Mucosa of gallbladder (tissue), 1 donor: Measurements from ENCODE around the gene GSTT4. TPM values are rescaled to one million over a fixed set of nuclear protein-coding genes. Genes with fewer than 3 reads are reported as not detected.
"Not testable (repeated sequence)": the region's sequence is repeated elsewhere in the genome, so short reads cannot be mapped to it uniquely, and the experiment has no call there.

Experiments
- DNase-seq: peaks from one replicate; pipeline ENCODE4 v3.0.0-alpha.2; 2020; ENCODE audit warnings: low spot score
- total RNA-seq: library from RNA; stranded (reverse); gene quantifications from one replicate; pipeline ENCODE4 v1.2.1, GENCODE V29; 2021
- donor health status: DM: no; HTN: no; CAD: no.

Gene GSTT4
- total RNA-seq, 1 donor from 2014 or later = not detected

DNA sequence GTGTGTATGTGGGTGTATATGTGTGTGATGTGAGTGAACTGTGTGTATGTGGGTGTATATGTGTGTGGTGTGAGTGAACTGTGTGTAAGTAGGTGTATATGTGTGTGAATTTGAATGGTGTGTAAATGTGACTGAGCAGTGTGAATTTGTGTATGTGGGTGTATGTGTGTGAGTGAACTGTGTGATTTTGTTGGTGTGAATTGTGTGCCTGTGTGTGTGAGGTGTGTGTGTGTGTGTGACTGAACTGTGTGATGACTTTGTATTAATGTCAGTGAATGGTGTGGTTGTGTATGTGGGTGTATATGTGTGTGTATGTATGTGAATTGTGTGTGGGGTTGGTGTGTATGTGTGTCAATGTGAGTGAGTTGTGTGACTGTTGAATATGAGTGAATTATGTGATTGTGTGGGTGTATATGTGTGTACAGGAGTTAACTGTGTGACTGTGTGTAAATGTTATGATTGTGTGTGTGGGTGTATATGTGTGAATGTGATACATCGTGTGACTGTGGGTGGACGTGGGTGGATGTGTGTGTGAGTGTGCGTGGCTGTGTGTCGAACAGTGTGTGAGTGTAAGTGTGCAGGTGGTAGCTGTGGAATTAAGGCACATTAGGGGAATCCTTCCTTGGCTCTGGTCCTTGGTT, 18.6 kb downstream of the GSTT4 start:
- not testable (repeated sequence) for DNase-seq

DNA sequence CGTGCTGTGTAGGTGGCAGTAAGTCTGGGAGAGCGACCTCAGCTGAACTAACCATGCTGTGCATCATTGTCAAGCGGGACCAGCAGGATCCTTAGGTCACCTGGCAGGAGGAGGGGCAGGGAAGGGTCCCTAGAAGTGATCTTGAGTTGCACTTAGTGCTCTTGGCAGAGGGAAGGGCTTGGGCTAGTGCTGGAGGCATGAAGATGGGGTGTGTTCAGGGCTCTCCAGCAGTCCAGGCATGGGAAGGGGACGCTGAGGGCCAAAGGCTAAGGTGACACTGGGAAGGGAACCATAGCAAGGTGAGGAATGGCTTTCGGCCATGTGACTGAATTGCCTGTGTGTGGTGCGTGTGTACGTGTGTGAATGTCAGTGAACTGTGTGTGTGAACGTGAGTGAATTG, 19.2 kb downstream of the GSTT4 start:
- DNase-seq = not testable (repeated sequence)

DNA sequence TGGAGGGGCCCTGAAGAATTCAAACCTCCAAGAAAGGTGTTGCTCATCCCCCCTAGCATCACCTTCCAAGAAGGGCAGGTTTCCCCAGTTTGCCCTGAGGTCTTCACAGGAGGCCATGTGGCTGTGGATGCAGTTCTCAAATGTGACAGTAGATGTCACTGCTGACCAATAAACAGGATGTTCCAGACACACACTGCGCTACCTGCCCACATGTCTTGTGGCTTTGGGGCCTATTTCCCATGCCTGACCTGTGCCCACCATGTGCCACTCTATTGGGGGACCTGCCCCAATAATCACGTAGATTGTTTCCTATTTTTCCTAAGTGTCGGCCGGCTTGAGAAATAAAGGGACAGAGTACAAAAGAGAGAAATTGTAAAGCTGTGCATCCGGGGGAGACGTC, 20.8 kb downstream of the GSTT4 start:
- DNase-seq = peak; percentile 9

DNA sequence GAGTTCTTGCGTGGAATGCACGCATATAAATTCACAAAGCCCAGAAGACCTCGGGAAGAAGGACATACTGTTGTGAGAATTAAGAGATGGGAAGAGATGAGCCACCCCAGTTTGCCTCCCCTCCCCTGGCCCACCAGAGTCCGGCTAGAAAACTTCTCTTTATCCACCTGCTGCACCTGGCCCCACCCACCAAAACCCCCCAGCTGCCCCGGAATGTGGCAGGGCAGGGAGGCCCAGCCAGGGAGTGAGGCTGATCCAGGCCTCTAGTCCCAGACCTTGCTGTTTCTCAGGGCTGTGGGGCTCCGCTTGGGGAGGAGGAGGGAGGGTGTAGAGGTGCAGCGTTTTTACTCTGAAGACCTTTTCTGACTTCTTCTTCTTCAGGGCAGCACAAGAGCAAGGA, 24.7 kb downstream of the GSTT4 start:
- DNase-seq = not testable (repeated sequence)

DNA sequence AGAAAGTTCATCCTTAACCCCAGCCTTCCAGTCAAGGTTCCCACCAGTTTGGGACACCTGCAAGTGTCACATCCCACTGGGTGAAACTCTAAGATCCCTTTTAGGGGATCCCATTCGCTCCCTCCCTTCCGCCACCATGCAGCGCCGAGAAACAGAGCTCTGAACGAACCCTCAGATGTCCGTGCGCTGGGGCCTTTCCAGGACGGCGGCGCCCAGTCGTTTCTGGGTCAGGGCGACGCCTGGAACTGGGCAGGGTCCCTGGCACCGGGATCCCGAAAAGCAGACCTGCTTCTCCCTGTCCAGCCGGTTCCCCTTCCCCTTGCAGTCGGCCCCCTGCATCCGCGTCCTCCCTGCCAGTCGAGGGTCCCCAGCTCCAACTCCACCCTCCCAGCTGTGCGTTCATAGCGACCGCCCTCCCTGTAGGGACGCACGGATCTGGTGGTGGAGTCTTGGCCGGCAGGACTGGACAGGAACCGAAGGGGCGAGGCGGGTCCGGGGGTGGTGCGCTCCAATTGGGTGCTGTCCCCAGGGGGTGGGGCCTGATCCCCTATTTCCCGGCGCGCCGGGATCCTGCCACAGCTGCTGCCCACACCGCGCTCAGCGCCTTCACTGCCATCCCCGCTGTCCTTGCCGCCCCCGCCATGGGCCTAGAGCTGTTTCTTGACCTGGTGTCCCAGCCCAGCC, 25.6 kb downstream of the GSTT4 start, which contains the start of gene GSTT2:
GSTT2 (plus strand) TSS at position 578 of the 684 bp plus-strand sequence.
- not testable (repeated sequence) for DNase-seq

DNA sequence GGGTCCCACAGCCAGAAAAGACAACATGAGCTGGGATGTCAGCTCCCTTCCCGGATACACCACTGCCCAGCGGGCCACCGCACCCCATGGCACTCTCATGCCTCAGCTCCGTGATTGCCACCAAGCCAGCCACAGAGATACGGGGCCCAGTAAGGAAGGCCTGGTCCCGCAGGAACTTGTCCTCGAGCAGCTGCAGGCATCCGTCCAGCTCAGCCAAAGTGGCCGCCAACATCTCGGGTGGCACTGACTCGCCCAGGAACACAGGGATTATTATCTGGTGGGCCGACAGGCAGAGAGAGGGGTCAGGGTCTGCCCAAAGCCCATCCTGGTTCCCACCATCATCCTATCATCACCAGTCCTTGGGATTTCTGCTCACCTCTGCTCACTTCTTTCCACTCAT, 27.9 kb downstream of the GSTT4 start:
- not testable (repeated sequence) for DNase-seq

DNA sequence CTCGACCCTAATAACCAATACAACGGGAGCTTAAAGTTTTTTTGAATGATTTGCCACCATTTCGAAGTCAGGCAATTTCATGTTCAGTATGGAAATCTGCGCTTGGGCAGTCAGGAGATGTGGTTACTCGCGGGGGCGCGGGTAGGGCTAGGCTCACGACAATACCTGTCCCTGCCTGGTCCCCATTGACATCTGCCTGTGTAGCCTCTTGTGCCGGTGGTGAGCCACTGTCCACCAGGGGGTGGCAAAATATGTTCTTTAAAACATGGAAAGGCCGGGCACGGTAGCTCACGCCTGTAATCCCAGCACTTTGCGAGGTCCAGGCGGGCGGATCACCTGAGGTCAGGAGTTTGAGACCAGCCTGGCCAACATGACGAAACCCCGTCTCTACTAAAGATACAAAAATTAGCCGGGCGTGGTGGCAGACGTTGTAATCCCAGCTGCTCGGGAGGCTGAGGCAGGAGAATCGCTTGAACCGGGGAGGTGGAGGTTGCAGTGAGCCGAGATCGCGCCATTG, 30.4 kb downstream of the GSTT4 start:
- DNase-seq = not testable (repeated sequence)

DNA sequence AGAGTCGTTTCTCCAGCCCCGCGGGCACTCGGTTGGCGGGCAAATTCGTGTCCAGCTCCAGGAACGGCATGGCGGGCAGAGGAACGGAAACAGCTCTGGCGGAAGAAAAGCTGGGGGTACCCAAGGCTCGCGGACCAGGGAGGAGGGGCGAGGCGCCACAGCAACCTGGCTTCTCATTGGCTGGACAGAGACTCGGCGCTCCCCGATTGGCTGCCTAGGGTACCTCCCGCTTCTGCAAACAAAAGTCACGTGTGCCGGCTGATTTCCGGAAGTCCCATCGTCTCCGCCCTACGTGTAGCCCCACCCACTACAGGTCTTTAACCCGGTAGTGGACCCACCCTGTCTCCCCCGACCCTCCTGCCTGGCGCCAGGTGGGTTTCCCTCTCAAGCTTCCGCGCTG, 30.9 kb downstream of the GSTT4 start, which contains the start of gene DDT:
DDT (minus strand) TSS at position 97 of the 400 bp plus-strand sequence; CDS start at position 70, 27 bp downstream.
- DNase-seq = not testable (repeated sequence)

DNA sequence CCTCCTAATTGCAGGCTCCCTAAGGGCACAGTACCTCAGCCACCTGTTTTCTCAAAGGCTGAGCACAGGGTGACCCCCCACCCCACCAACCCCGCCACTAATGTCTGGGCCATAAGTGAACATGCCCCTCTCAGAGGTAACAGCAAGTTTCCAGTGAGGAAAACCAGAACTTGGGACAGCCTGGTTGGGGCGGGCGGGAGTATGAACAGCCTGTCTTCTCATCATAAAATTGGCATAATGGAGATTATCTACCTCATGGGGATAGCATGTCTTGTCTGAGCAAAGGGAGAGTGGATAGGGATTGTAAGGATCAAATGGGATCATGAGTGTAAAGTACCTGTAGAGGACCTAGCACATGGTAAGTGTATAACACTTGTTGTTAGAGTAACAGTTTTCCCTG, 33.3 kb downstream of the GSTT4 start:
- not testable (repeated sequence) for DNase-seq

DNA sequence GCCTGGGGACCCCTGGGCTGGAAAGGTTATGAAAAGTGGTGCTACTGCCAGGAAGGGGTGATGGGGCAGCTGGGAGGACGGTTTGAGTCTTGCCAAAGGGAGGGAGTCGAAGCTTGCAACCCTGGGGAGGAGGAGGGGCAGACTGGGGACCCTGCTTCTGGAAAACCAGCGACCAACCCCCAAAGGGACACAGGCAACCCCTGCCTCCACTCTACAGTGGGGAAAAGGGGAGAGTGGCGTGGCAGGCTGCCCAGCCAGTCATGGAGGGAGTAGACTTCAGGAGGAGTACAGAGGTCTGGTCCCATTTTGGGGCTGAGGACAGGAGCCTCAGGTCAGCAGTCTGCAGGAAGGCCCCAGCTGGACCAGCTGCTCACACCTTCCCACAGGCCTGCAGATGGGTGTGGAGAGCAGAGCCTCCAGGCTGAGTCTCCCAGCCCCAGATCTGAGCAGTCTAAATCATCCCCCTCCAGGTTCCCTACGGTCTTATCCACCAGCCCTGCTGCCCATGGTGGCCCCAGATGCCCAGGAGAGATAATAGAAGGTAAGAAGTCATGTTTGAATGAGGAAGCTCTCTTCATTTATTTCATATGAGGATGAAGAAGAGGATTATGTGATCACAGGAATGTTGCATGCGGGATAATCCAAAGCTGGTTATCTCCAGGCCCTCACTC, 34.3 kb downstream of the GSTT4 start:
- no peak for DNase-seq

DNA sequence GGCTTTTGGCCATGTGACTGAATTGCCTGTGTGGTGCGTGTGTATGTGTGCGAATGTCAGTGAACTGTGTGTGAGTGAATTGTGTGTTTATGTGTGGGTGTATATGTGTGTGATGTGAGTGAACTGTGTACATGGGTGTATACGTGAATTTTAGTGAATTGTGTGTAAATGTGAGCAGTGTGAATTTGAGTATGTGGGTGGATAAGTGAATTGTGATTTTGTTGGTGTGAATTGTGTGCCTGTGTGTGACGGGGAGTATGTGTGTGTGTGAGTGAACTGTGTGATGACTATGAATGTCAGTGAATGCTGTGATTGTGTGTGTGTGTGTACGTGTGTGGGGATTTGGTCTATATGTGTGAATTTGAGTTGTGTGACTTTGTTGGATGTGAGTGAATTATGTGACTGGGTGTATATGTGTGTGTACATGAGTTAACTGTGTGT, 35.0 kb downstream of the GSTT4 start:
- no peak for DNase-seq

DNA sequence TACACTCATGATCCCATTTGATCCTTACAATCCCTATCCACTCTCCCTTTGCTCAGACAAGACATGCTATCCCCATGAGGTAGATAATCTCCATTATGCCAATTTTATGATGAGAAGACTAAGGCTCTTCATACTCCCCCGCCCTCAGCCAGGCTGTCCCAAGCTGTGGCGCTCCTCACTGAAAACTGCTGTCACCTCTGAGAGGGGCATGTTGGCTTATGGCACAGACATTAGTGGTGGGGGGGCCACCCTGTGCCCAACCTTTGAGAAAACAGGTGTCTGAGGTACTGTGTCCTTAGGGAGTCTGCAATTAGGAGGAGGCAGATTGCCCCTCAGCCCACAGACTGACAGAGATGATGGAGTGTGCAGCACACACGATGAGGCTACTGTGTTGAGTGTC, 36.2 kb downstream of the GSTT4 start:
- DNase-seq = no peak

DNA sequence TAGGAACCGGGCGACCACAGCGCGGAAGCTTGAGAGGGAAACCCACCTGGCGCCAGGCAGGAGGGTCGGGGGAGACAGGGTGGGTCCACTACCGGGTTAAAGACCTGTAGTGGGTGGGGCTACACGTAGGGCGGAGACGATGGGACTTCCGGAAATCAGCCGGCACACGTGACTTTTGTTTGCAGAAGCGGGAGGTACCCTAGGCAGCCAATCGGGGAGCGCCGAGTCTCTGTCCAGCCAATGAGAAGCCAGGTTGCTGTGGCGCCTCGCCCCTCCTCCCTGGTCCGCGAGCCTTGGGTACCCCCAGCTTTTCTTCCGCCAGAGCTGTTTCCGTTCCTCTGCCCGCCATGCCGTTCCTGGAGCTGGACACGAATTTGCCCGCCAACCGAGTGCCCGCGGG, 38.7 kb downstream of the GSTT4 start, which contains the start of gene DDTL:
DDTL (plus strand) TSS at position 321 of the 400 bp plus-strand sequence; CDS start at position 348, 27 bp downstream.
- not testable (repeated sequence) for DNase-seq

DNA sequence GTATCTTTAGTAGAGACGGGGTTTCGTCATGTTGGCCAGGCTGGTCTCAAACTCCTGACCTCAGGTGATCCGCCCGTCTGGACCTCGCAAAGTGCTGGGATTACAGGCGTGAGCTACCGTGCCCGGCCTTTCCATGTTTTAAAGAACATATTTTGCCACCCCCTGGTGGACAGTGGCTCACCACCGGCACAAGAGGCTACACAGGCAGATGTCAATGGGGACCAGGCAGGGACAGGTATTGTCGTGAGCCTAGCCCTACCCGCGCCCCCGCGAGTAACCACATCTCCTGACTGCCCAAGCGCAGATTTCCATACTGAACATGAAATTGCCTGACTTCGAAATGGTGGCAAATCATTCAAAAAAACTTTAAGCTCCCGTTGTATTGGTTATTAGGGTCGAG, 39.2 kb downstream of the GSTT4 start:
- DNase-seq = not testable (repeated sequence)

DNA sequence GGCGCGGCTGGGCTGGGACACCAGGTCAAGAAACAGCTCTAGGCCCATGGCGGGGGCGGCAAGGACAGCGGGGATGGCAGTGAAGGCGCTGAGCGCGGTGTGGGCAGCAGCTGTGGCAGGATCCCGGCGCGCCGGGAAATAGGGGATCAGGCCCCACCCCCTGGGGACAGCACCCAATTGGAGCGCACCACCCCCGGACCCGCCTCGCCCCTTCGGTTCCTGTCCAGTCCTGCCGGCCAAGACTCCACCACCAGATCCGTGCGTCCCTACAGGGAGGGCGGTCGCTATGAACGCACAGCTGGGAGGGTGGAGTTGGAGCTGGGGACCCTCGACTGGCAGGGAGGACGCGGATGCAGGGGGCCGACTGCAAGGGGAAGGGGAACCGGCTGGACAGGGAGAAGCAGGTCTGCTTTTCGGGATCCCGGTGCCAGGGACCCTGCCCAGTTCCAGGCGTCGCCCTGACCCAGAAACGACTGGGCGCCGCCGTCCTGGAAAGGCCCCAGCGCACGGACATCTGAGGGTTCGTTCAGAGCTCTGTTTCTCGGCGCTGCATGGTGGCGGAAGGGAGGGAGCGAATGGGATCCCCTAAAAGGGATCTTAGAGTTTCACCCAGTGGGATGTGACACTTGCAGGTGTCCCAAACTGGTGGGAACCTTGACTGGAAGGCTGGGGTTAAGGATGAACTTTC, 44.0 kb downstream of the GSTT4 start, which contains the start of gene GSTT2B:
GSTT2B (minus strand) TSS at position 112 of the 688 bp plus-strand sequence; CDS start at position 48, 64 bp downstream.
- not testable (repeated sequence) for DNase-seq

DNA sequence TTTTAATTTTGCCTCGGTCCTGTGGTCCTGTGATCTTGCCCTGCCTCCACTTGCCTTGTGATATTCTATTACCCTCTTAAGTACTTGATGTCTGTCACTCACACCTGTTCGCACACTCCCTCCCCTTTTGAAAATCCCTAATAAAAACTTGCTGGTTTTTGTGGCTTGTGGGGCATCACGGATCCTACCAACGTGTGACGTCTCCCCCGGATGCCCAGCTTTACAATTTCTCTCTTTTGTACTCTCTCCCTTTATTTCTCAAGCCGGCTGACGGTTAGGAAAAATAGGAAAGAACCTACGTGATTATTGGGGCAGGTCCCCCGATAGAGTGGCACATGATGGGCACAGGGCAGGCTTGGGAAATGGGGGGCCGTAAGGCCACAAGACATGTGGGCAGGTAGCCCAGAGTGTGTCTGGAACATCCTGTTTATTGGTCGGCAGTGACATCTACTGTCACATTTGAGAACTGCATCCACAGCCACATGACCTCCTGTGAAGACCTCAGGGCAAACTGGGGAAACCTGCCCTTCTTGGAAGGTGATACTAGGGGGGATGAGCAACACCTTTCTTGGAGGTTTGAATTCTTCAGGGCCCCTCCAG, 48.9 kb downstream of the GSTT4 start:
- DNase-seq = peak; percentile 87

DNA sequence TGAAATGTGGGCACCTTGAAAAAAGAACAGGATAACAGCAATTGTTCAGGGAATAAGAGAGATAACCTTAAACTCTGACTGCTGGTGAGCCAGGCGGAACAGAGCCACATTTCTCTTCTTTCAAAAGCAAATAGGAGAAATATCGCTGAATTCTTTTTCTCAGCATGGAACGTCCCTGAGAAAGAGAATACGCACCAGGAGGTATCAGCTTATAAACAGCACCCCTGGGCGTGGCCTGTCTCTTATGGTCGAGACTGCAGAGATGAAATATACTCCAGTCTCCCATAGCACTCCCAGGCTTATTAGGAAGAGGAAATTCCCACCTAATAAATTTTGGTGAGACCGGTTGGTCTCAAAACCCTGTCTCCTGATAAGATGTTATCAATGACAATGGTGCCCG, 49.4 kb downstream of the GSTT4 start:
- not testable (repeated sequence) for DNase-seq

DNA sequence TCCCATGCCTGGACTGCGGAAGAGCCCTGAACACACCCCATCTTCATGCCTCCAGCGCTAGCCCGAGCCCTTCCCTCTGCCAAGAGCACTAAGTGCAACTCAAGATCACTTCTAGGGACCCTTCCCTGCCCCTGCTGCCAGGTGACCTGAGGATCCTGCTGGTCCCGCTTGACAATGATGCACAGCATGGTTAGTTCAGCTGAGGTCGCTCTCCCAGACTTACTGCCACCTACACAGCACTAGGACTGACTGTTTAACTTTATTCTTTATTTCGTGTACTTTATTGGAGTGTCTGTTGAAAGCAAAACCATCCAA, 50.3 kb downstream of the GSTT4 start:
- not testable (repeated sequence) for DNase-seq

DNA sequence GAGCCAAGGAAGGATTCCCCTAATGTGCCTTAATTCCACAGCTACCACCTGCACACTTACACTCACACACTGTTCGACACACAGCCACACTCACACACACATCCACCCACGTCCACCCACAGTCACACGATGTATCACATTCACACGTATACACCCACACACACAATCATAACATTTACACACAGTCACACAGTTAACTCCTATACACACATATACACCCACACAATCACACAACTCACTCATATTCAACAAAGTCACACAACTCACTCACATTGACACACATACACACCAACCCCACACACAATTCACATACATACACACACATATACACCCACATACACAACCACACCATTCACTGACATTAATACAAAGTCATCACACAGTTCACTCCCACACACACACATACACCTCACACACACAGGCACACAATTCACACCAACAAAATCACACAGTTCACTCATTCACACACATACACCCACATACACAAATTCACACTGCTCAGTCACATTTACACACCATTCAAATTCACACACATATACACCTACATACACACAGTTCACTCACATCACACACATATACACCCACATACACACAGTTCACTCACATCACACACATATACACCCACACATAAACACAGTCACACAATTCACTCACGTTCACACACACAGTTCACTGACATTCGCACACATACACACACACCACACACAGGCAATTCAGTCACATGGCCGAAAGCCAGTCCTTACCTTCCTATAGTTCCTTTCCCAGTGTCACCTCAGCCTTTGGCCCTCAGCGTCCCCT, 50.9 kb downstream of the GSTT4 start:
- DNase-seq = not testable (repeated sequence)

DNA sequence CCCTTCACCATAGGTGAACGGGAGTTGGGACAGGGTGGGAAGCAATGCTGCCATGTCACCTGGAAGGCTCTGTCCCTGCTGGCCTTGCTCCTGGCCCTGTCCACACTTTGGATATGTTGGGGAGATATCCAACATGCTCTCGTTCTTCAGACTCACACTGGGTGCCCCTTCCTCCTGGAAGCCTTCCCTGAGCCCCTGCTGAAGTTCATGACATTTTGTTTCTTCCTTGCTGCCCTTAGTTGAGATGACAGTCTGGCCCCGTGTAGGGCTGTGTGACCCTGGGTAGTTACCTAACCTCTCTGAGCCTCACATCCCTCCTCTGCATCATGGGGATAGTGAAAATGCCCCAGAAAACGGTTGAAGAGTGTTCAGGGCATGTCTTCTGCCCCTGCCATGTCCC, 51.8 kb downstream of the GSTT4 start:
- DNase-seq = not testable (repeated sequence)
